OCI-LY1 (cell line): ENCODE results near the gene MAP3K6.

Source experiments
- H2AFZ ChIP-seq: fragments of 200-600 bp; sonication (generic), shearing (Covaris generic); 2 replicates; pipeline ENCODE4 v1.6.0; 2014; ENCODE audit warnings: antibody characterized with exemption, mild to moderate bottlenecking, low read length
- H3F3A ChIP-seq: fragments of 200-600 bp; sonication (generic), shearing (Covaris generic); 2 replicates; pipeline ENCODE4 v1.6.0; 2014; ENCODE audit warnings: mild to moderate bottlenecking, antibody characterized with exemption, low read length, moderate library complexity; ENCODE audit not compliant: insufficient read depth
- H3K27ac ChIP-seq: fragments of 200-600 bp; sonication (generic); 2 replicates; pipeline ENCODE4 v1.5.1; 2014; ENCODE audit warnings: low read length, mixed run types, mild to moderate bottlenecking, low read depth; ENCODE audit not compliant: poor library complexity, severe bottlenecking
- H3K27me3 ChIP-seq: fragments of 200-600 bp; sonication (generic); 2 replicates; pipeline ENCODE4 v1.6.0; 2014; ENCODE audit warnings: antibody characterized with exemption, mild to moderate bottlenecking, low read length, moderate library complexity; ENCODE audit not compliant: insufficient read depth
- H3K36me3 ChIP-seq: fragments of 200-600 bp; sonication (generic); 2 replicates; pipeline ENCODE4 v1.6.1; 2014; ENCODE audit warnings: mild to moderate bottlenecking, antibody characterized with exemption, low read length, moderate library complexity, mixed read lengths; ENCODE audit not compliant: insufficient read depth
- H3K4me1 ChIP-seq: fragments of 200-600 bp; sonication (generic); 2 replicates; pipeline ENCODE4 v1.5.1; 2014; ENCODE audit warnings: mild to moderate bottlenecking, low read length, moderate library complexity; ENCODE audit not compliant: insufficient read depth, severe bottlenecking
- H3K4me2 ChIP-seq: fragments of 200-600 bp; sonication (generic), shearing (Covaris generic); 2 replicates; pipeline ENCODE4 v1.6.1; 2014; ENCODE audit warnings: low read length
- H3K4me3 ChIP-seq: fragments of 200-600 bp; sonication (generic); 2 replicates; pipeline ENCODE4 v1.5.1; 2014; ENCODE audit warnings: low read length, low read depth, mild to moderate bottlenecking, mixed read lengths; ENCODE audit not compliant: poor library complexity, severe bottlenecking
- H3K79me2 ChIP-seq: fragments of 200-600 bp; shearing (Covaris generic); 2 replicates; pipeline ENCODE4 v1.6.1; 2016; ENCODE audit warnings: mixed run types, low read length, mixed read lengths; ENCODE audit not compliant: insufficient read depth
- H3K9ac ChIP-seq: fragments of 200-600 bp; sonication (generic), shearing (Covaris generic); 2 replicates; pipeline ENCODE4 v1.6.1; 2014; ENCODE audit warnings: mild to moderate bottlenecking, low read length, mixed read lengths
- H3K9me2 ChIP-seq: fragments of 200-600 bp; sonication (generic), shearing (Covaris generic); 2 replicates; pipeline ENCODE4 v1.6.1; 2014; ENCODE audit warnings: low read depth, mild to moderate bottlenecking, low read length, mixed read lengths
- H3K9me3 ChIP-seq: fragments of 200-600 bp; shearing (Covaris generic); 2 replicates; pipeline ENCODE4 v1.6.1; 2014; ENCODE audit warnings: low read length, mixed read lengths
- H4K20me1 ChIP-seq: fragments of 200-600 bp; sonication (generic), shearing (Covaris generic); 2 replicates; pipeline ENCODE4 v1.6.0; 2016; ENCODE audit warnings: mild to moderate bottlenecking, low read length; ENCODE audit not compliant: insufficient read depth
- CTCF ChIP-seq: fragments of 200-600 bp; sonication (generic), shearing (Covaris generic); IDR thresholded peaks from 2 replicates; pipeline ENCODE4 v1.5.1; 2017; ENCODE audit warnings: mild to moderate bottlenecking, antibody characterized with exemption, low read length, moderate library complexity, mixed read lengths
- EZH2 ChIP-seq: fragments of 200-600 bp; sonication (generic), shearing (Covaris generic); IDR thresholded peaks from 2 replicates; pipeline ENCODE4 v1.8.0; 2017; ENCODE audit warnings: borderline replicate concordance, mixed run types, mild to moderate bottlenecking, antibody characterized with exemption, low read length, moderate library complexity, mixed read lengths

Gene MAP3K6

GRCh38 chr1:27402349-27402754, 35.6 kb upstream of the MAP3K6 start:
- no peaks in the 10 kb centered on the region for H3K9me2 ChIP-seq
- no peak overlapping the region for H2AFZ ChIP-seq
- H3K27me3 ChIP-seq: no peaks in the 10 kb centered on the region
- peak overlapping the region; percentile 94 for H3K27ac ChIP-seq
- H3K9me3 ChIP-seq: no peaks in the 10 kb centered on the region
- H3F3A ChIP-seq: no peaks in the 10 kb centered on the region
- TF ChIP-seq CTCF: peak; percentile 21; the same call in 1 of the 2 replicates
- TF ChIP-seq EZH2: no peak
- H4K20me1 ChIP-seq: no peaks in the 10 kb centered on the region
- peaks cover 52% of the 10 kb centered on the region for H3K4me1 ChIP-seq
- H3K4me3 ChIP-seq: no peak overlapping the region
- peaks cover 23% of the 10 kb centered on the region for H3K36me3 ChIP-seq
- H3K9ac ChIP-seq: peak overlapping the region; percentile 52; the same call in 1 of the 2 replicates
- H3K79me2 ChIP-seq: no peaks in the 10 kb centered on the region
- peak overlapping the region; percentile 65; the same call in 1 of the 2 replicates for H3K4me2 ChIP-seq

- H3K9ac ChIP-seq: no peak overlapping the region
- H3K79me2 ChIP-seq: no peaks in the 10 kb centered on the region
- H3K9me2 ChIP-seq: no peaks in the 10 kb centered on the region
- TF ChIP-seq CTCF (no peak), EZH2 (no peak)
- no peak overlapping the region for H3K4me2 ChIP-seq
- H3K4me1 ChIP-seq: peaks cover 38% of the 10 kb centered on the region
- H3F3A ChIP-seq: no peaks in the 10 kb centered on the region
- H3K27me3 ChIP-seq: no peaks in the 10 kb centered on the region
- no peak overlapping the region for H3K27ac ChIP-seq
- H3K9me3 ChIP-seq: no peaks in the 10 kb centered on the region
- peaks cover 12% of the 10 kb centered on the region; the same call in 1 of the 2 replicates for H3K36me3 ChIP-seq
- no peaks in the 10 kb centered on the region for H4K20me1 ChIP-seq
- no peak overlapping the region for H2AFZ ChIP-seq
- no peak overlapping the region for H3K4me3 ChIP-seq
These were observed 34.2 kb upstream of the MAP3K6 start for GRCh38 chr1:27400963-27401341.

- Histone ChIP-seq H3K27me3 (no peaks in the 10 kb centered on the region), H3K9ac (no peak overlapping the region), H4K20me1 (no peaks in the 10 kb centered on the region), H3K4me3 (no peak overlapping the region), H3K9me3 (no peaks in the 10 kb centered on the region), H2AFZ (no peak overlapping the region), H3K9me2 (no peaks in the 10 kb centered on the region), H3K79me2 (no peaks in the 10 kb centered on the region), H3K36me3 (peaks cover 11% of the 10 kb centered on the region; the same call in 1 of the 2 replicates), H3F3A (no peaks in the 10 kb centered on the region), H3K4me1 (peaks cover 36% of the 10 kb centered on the region), H3K4me2 (no peak overlapping the region), H3K27ac (no peak overlapping the region)
- TF ChIP-seq EZH2: no peak
- no peak for TF ChIP-seq CTCF
These were observed 33.6 kb upstream of the MAP3K6 start for GRCh38 chr1:27400082-27400962.
